GM19035 (cell line): ENCODE measurements around the gene LIG3.
A peak's percentile ranks its signal among the peaks of the same experiment; 100 is the strongest.
"Not testable (repeated sequence)": the region's sequence is repeated elsewhere in the genome, so short reads cannot be mapped to it uniquely, and the experiment has no call there.

Experiments
- ATAC-seq: cut with Tn5 transposase; IDR thresholded peaks from one replicate; pipeline ENCODE4 v1.9.1; 2021; ENCODE audit not compliant: unreplicated experiment

Gene LIG3

GRCh38 chr17:35030780-35031179 is 50.5 kb downstream of the LIG3 start:
- ATAC-seq, result no peak

- no peak for ATAC-seq
These were observed 58.1 kb downstream of the LIG3 start for GRCh38 chr17:35038453-35038852.

- ATAC-seq, result no peak
These were observed 61.1 kb downstream of the LIG3 start for GRCh38 chr17:35041390-35041789.

GRCh38 chr17:35044181-35044580 is 63.9 kb downstream of the LIG3 start:
- ATAC-seq, result no peak

- ATAC-seq, result not testable (repeated sequence)
These were observed 65.2 kb downstream of the LIG3 start for GRCh38 chr17:35045458-35045979.

- peak; percentile 4 for ATAC-seq
These were observed 65.9 kb downstream of the LIG3 start for GRCh38 chr17:35046245-35046644.

- peak; percentile 61 for ATAC-seq
These were observed 66.5 kb downstream of the LIG3 start for GRCh38 chr17:35046740-35047283.

- ATAC-seq, result no peak
These were observed 68.5 kb downstream of the LIG3 start for GRCh38 chr17:35048685-35049379.

- ATAC-seq, result no peak
These were observed 69.9 kb downstream of the LIG3 start for GRCh38 chr17:35050170-35050569.

GRCh38 chr17:35051183-35051578 is 70.9 kb downstream of the LIG3 start:
- peak; percentile 52 for ATAC-seq

GRCh38 chr17:35051579-35052240 is 71.4 kb downstream of the LIG3 start:
- ATAC-seq, result peak; percentile 37

GRCh38 chr17:35052241-35052610 is 71.9 kb downstream of the LIG3 start:
- no peak for ATAC-seq

GRCh38 chr17:35052780-35053179 is 72.5 kb downstream of the LIG3 start:
- no peak for ATAC-seq

- no peak for ATAC-seq
These were observed 72.9 kb downstream of the LIG3 start for GRCh38 chr17:35053204-35053603.

- ATAC-seq, result no peak
These were observed 75.7 kb downstream of the LIG3 start for GRCh38 chr17:35056013-35056412.

- no peak for ATAC-seq
These were observed 77.1 kb downstream of the LIG3 start for GRCh38 chr17:35057332-35057915.
